Measurements from ENCODE around the gene PPHLN1.

Gene PPHLN1

GRCh38 chr12:42486407-42486806 is 160.4 kb downstream of the PPHLN1 start:
- DNase-seq = no peak

DNA sequence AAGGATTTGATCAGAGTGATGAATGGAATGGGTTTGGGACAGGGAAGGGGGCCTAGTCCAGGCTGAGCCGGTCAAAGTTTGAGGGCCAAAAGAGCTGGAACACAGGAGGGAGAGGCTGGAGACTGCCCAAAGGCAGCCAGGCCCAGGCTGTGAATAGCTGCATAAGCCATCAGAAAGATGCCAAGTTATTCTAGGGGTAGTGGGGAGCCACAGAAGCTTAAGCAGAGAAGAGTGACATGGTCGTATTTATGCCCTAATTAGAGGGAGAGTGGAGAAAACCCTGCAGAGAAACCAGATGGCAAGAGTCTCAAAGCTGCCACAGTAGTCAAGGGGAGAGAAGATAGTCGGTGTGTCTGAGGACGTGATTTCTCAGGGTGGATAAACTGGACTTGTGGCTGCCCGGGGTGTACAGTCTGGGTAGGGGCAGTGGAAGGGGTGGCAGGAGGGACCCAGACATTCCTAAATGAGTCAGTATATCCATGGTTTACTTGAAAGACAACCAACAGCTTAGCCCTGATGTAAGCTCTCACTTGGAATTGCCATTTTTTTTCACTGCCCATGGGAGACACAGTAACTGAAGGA is 164.4 kb downstream of the PPHLN1 start:
- no peak for DNase-seq
